Stimulated activated CD4-positive, alpha-beta T cell treated with anti-CD3 and anti-CD28 coated beads, Interleukin-1b, Interleukin-23, amount 100 ng/mL, for 48 hours (primary cell): ENCODE measurements around the gene PLPP2.
"Not testable (repeated sequence)": the region's sequence is repeated elsewhere in the genome, so short reads cannot be mapped to it uniquely, and the experiment has no call there.

Experiments used
- DNase-seq: peaks from one replicate; pipeline ENCODE4 v3.0.0-alpha.2; 2020

PLPP2 gene

DNA sequence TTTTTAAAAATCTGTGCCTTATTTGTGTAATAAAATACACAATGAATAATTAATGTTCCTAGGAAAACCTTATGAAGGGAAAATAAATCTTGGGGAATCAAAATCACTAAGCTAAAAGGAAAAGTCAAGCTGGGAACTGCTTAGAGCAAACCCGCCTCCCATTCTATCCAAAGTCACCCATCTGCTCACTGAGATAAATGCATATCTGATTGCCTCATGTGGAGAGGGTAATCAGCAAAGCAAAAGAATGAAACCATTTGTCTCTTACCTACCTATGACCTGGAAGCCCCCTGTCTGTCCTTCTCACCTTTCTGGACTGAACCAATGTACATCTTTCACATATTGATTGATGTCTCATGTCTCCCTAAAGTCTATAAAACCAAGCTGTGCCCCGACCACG, 34.4 kb downstream of the PLPP2 start:
- not testable (repeated sequence) for DNase-seq

DNA sequence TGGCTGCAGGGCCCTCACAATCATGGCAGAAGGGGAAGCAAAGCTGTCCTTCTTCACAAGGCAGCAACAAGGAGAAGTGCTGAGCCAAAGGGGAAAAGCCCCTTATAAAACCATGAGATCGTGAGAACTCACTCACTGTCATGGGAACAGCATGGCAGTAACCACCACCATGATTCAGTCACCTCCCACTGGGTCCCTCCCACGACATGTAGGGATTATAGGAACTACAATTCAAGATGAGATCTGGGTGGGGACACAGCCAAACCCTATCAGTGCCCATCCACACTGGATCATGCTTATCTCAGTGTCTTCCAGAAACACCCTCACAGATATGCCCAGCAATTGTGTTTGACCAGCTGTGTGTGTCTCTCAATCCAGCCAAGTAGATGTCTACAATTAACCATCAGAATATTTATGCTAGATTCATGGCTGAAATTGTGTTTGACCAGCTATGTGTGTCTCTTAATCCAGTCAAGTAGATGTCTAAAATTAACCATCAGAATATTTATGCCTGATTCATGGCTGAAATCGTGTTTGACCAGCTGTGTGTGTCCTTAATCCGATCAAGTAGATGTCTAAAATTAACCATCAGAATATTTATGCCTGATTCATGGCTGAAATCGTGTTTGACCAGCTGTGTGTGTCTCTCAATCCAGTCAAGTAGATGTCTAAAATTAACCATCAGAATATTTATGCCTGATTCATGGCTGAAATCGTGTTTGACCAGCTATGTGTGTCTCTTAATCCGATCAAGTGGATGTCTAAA, 38.6 kb downstream of the PLPP2 start:
- not testable (repeated sequence) for DNase-seq

DNA sequence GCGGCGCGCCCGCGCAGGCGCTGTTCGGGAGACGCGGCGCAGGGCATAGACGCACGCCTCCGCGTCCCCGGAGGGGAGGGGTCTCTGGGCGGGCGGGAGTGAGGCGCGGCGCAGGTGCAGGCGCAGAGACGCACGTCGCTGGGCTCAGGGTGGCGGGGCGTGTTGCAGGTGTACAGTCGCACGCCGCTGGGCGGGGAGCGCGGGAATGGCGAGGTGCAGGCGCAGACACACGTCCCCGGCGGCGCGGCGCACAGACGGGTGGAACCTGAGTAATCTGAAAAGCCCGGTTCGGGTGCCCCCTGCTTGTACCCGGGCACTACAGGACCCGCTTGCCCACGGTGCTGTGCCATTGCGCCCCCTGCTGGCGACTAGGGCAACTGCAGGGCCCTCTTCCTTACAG, 44.7 kb downstream of the PLPP2 start:
- DNase-seq = peak; percentile 45

DNA sequence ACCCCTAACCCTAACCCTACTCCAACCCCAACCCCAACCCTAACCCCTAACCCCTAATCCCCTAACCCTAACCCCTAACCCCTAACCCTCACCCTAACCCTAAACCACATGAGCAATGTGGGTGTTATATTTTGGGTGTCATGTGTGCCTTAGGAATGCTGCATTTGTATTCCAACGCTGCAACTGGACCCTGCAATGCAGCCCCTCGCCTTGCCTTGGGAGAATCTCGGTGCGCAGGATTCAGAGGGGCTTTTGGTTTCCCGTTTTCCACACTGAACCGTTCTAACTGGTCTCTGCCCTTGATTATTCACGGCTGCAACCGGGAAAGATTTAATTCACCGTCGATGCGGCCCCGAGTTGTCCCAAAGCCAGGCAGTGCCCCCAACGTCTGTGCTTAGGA, 45.3 kb downstream of the PLPP2 start:
- DNase-seq = not testable (repeated sequence)

DNA sequence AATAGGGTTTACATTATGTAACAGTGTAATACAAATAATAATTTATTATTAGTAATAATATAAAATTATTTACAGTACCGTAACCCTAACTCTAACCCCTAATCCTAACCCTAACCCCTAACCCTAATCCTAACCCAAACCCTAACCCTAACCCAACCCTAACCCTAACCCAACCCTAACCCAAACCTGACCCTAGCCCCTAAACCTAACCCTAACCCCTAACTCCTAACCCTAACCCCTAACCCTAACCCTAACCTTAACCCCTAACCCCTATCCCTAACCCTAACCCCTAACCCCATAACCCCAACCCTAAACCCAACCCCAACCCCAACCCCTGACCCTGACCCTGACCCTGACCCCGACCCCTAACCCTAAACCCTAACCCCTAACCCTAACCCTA, 45.7 kb downstream of the PLPP2 start:
- no peak for DNase-seq
